ENCODE data around the gene GIN1.

The GIN1 gene

GRCh38 chr5:103041071-103041676 lies 78.8 kb downstream of the GIN1 start:
- DNase-seq (ENCODE audit: insufficient read length, low spot score) (peak; percentile 32), FAIRE-seq (no peak)

- FAIRE-seq: no peak
- no peak for DNase-seq (ENCODE audit: insufficient read length, low spot score)
Observed at GRCh38 chr5:103037673-103038455, 82.1 kb downstream of the GIN1 start.

GRCh38 chr5:103036601-103037000 lies 83.3 kb downstream of the GIN1 start:
- FAIRE-seq (no peak), DNase-seq (ENCODE audit: insufficient read length, low spot score) (no peak)

Measured in HTR-8/SVneo (cell line).